Lower lobe of right lung (tissue), 2 donors: ENCODE results near the gene HPSE2. TPM values are rescaled to one million over a fixed set of nuclear protein-coding genes. Genes with fewer than 3 reads are reported as not detected.

ENCODE experiments used
- ATAC-seq, 2 donors: fragments of 200-7000 bp; cut with Tn5 transposase; one replicate each; pipeline ENCODE4 v1.9.1; 2020 to 2022; ENCODE audit warnings: mild to moderate bottlenecking in 2 of 2, moderate library complexity in 2 of 2
- DNase-seq: peaks from one replicate; pipeline ENCODE4 v3.0.0-alpha.2; 2020
- H3K27ac ChIP-seq: fragments of 200-600 bp; one replicate; pipeline ENCODE4 v1.8.0; 2022
- H3K27me3 ChIP-seq: fragments of 200-600 bp; one replicate; pipeline ENCODE4 v1.8.0; 2022; ENCODE audit warnings: low read depth
- H3K36me3 ChIP-seq: fragments of 200-600 bp; one replicate; pipeline ENCODE4 v1.8.0; 2022; ENCODE audit warnings: mild to moderate bottlenecking
- H3K4me1 ChIP-seq: fragments of 200-600 bp; one replicate; pipeline ENCODE4 v1.8.0; 2022
- H3K4me3 ChIP-seq: fragments of 200-600 bp; one replicate; pipeline ENCODE4 v1.8.0; 2022; ENCODE audit warnings: mild to moderate bottlenecking
- H3K9me3 ChIP-seq: fragments of 200-600 bp; one replicate; pipeline ENCODE4 v1.8.0; 2022
- intact Hi-C: fragments of 100-400 bp; cut with DNase I; formaldehyde crosslinking; loops from one replicate; pipeline ENCODE4 v1.11.0; 2022
- total RNA-seq: library from RNA; stranded (reverse); fragmentation: NEBNext Ultra II Directional; extraction: Animal tissue kit (Norgen Biotek cat#: 25700); gene quantifications from one replicate; pipeline ENCODE4 v1.2.1, GENCODE V29; 2021
- TF ChIP-seq, protein P1 (sequence below): fragments of 200-600 bp; IDR thresholded peaks from one replicate; pipeline ENCODE4 v1.8.0; 2022; ENCODE audit warnings: antibody characterized with exemption, mild to moderate bottlenecking
- donor health status: DM: no; HTN: yes; CAD: no; lungs with severe emphysema.

HPSE2 gene
- total RNA-seq, 1 donor from 2014 or later: 0.77 TPM

DNA sequence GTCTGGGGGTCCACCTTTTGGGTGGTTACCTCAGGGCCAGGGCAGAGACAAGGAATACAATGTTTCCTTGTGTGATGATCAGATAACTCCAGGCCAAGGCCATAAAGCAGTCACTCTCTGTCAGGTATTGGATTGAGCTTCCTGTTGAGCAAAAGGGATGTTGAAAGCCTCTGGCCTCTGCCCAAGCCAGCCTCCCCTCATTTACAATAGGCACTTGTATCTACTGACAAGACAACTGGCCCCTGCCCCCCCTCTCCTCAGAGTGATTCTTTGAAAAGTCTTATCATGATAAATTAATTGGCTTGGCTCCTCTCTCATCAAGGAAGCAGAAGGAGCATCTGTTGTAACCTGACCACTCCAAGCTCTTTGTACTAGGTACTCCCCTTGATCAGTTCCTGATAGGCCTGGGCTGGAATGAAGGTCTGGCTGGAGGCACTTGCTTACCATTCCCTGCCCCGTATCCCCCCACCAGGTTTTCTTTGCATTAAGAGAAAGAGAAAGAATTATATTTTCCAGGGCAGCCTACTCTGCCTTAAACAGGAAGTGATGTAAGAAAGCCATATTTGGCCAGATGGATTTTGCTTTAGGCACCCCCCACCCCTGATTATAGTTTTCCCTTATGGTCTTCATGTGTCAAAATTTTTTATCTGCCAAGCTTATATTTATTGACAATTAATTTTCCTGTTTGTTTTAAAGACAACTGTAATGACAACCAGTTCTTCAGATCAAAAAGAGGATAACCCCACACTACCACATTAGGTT, 746.8 kb downstream of the HPSE2 start:
- intact Hi-C loops: no loop called here
- no peak overlapping the region for H3K4me3 ChIP-seq
- H3K27ac ChIP-seq: no peak overlapping the region
- ATAC-seq: no peak
- H3K36me3 ChIP-seq: no peaks in the 10 kb centered on the region
- TF ChIP-seq, protein P1, sequence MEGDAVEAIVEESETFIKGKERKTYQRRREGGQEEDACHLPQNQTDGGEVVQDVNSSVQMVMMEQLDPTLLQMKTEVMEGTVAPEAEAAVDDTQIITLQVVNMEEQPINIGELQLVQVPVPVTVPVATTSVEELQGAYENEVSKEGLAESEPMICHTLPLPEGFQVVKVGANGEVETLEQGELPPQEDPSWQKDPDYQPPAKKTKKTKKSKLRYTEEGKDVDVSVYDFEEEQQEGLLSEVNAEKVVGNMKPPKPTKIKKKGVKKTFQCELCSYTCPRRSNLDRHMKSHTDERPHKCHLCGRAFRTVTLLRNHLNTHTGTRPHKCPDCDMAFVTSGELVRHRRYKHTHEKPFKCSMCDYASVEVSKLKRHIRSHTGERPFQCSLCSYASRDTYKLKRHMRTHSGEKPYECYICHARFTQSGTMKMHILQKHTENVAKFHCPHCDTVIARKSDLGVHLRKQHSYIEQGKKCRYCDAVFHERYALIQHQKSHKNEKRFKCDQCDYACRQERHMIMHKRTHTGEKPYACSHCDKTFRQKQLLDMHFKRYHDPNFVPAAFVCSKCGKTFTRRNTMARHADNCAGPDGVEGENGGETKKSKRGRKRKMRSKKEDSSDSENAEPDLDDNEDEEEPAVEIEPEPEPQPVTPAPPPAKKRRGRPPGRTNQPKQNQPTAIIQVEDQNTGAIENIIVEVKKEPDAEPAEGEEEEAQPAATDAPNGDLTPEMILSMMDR: no peak
- no peaks in the 10 kb centered on the region for H3K27me3 ChIP-seq
- H3K9me3 ChIP-seq: no peaks in the 10 kb centered on the region
- H3K4me1 ChIP-seq: no peaks in the 10 kb centered on the region
- DNase-seq: no peak

DNA sequence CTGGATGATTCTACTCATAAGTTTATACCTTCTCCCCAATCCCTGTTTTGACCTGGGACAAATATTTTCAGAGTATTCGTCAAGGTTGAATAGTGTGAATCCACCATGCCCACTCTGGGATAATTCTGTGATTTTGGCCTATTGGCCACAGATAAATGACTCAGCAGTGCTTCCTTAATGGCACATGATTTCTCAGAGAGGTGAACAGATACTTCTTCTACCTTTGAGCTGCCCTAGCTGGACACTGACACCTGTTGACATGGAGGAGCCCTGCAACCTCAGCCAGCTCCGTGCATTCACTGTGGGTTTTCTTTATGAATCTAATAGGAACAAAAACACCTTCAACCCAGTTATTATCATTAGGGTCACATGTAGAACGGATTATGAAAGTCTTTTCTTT, 748.0 kb downstream of the HPSE2 start:
- H3K4me3 ChIP-seq: no peak overlapping the region
- TF ChIP-seq, protein P1: no peak
- no peaks in the 10 kb centered on the region for H3K9me3 ChIP-seq
- H3K27me3 ChIP-seq: no peaks in the 10 kb centered on the region
- H3K36me3 ChIP-seq: no peaks in the 10 kb centered on the region
- ATAC-seq (no peak), DNase-seq (no peak)
- intact Hi-C loops: no loop called here
- H3K27ac ChIP-seq: no peak overlapping the region
- no peaks in the 10 kb centered on the region for H3K4me1 ChIP-seq

DNA sequence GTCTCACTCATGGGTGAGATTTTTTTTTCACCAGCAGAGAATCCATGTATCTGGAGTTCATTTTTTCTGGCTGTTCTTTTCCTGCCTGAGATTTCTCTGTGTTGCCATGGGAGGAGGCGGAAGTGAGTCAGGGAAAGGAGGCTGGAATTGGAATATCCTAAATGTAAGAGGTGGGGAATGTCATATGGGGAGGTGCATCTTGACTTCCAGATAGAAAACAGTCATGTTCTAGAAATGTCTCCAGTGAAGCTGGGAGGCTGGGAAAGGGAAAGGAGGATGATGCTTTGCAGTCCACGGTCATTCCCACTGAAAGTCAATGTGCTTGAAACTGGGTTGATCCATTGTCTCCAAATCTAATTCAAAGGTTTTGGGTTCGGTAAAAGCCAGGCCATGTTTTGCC, 749.2 kb downstream of the HPSE2 start:
- H3K36me3 ChIP-seq: no peaks in the 10 kb centered on the region
- H3K4me3 ChIP-seq: no peak overlapping the region
- no peak overlapping the region for H3K27ac ChIP-seq
- no peaks in the 10 kb centered on the region for H3K4me1 ChIP-seq
- H3K27me3 ChIP-seq: no peaks in the 10 kb centered on the region
- TF ChIP-seq, protein P1: no peak
- intact Hi-C loops: no loop called here
- no peak for DNase-seq
- no peak for ATAC-seq
- no peaks in the 10 kb centered on the region for H3K9me3 ChIP-seq

DNA sequence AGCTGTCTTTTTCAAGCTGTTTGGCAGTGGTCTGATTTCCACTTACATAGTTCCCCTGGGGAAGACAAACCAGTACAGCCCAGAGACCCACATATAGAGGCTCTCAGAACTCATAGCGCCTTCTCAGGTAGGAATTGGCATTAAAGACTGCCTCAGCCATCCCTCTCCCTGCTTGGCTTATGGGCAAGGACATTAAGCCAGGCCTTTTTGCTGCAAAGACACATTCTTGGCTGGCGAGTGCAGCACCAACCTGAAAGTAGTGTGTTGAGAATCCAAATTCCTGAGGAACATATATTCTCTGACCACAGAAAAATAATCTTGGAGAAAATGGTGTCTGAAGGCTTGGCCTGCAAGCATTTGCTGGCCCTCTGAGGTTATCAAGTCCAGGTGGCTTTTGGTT, 749.7 kb downstream of the HPSE2 start:
- no peaks in the 10 kb centered on the region for H3K36me3 ChIP-seq
- H3K4me3 ChIP-seq: no peak overlapping the region
- no peaks in the 10 kb centered on the region for H3K27me3 ChIP-seq
- no peaks in the 10 kb centered on the region for H3K9me3 ChIP-seq
- H3K4me1 ChIP-seq: no peaks in the 10 kb centered on the region
- ATAC-seq: no peak
- TF ChIP-seq, protein P1: no peak
- H3K27ac ChIP-seq: no peak overlapping the region
- DNase-seq: no peak
- intact Hi-C loops: no loop called here

DNA sequence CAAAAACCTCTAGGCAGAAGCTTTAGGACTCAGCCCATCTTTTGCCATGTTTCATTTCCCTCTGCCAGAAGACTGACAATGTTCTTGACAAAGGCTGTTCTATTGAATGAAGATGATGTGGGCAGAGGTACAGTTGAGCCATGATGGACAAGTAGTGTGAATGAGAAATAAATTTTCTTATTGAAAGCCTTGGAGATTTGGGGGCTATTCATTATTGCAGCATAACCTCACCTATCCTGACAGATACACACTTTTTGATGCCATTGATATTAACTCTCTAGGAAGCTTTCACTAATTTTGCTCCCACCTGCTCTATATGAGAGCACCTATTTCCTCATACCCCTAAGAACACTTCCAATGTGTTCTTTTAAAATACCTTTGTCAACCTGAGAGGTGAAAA, 752.0 kb downstream of the HPSE2 start:
- H3K36me3 ChIP-seq: no peaks in the 10 kb centered on the region
- intact Hi-C loops: no loop called here
- H3K4me3 ChIP-seq: no peak overlapping the region
- no peaks in the 10 kb centered on the region for H3K4me1 ChIP-seq
- no peak overlapping the region for H3K27ac ChIP-seq
- no peak for ATAC-seq
- TF ChIP-seq, protein P1: no peak
- no peaks in the 10 kb centered on the region for H3K27me3 ChIP-seq
- DNase-seq: no peak
- H3K9me3 ChIP-seq: no peaks in the 10 kb centered on the region
